DND-41 (cell line): ENCODE results near the gene CCDC192.

Source experiments
- EZH2 ChIP-seq: IDR thresholded peaks from 3 replicates; pipeline ENCODE4 v1.6.1; 2012; ENCODE audit warnings: borderline replicate concordance, low read depth, mild to moderate bottlenecking, moderate library complexity, low read length, inconsistent platforms; ENCODE audit not compliant: severe bottlenecking
- TF ChIP-seq, protein P1 (sequence below): IDR thresholded peaks from 2 replicates; pipeline ENCODE4 v1.5.1; 2012; ENCODE audit warnings: borderline replicate concordance, low read length, moderate library complexity, mild to moderate bottlenecking; ENCODE audit not compliant: poor library complexity, severe bottlenecking; ENCODE audit errors: extremely low read depth

DNA sequence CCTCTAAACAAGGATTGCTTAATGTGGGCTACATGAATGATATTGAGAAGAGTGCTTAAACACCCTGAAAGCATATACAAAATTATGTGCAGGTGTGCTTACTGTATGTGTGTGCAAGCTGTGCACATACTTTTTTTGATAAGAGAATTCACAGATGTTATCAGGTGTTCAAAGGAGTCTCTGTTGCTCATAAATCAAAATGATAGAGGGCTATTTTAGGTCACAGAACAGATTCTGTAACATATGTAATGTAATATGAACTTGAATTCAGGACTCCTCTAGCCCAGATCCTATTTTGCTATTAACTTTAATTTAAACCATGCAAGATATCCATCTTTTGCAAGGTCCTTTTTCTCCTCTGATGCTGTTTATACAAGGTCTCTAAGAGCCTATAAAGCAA, 38.2 kb downstream of the CCDC192 start:
- TF ChIP-seq, protein P1, sequence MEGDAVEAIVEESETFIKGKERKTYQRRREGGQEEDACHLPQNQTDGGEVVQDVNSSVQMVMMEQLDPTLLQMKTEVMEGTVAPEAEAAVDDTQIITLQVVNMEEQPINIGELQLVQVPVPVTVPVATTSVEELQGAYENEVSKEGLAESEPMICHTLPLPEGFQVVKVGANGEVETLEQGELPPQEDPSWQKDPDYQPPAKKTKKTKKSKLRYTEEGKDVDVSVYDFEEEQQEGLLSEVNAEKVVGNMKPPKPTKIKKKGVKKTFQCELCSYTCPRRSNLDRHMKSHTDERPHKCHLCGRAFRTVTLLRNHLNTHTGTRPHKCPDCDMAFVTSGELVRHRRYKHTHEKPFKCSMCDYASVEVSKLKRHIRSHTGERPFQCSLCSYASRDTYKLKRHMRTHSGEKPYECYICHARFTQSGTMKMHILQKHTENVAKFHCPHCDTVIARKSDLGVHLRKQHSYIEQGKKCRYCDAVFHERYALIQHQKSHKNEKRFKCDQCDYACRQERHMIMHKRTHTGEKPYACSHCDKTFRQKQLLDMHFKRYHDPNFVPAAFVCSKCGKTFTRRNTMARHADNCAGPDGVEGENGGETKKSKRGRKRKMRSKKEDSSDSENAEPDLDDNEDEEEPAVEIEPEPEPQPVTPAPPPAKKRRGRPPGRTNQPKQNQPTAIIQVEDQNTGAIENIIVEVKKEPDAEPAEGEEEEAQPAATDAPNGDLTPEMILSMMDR = no peak
- TF ChIP-seq EZH2 = no peak
